G401 (cell line): ENCODE measurements around the gene RRAS. TPM values are rescaled to one million over a fixed set of nuclear protein-coding genes. Genes with fewer than 3 reads are reported as not detected.

Source experiments
- DNase-seq: peaks from one replicate; pipeline ENCODE4 v3.0.0-alpha.2; 2015; ENCODE audit warnings: low spot score
- in situ Hi-C: cut with HindIII; loops from 2 replicates; pipeline ENCODE4 v1.10.0; 2016; ENCODE audit warnings: low sequenced_read_pairs, mixed read lengths
- total RNA-seq: library from RNA; depleted of rRNA; stranded (reverse); fragments of >200 nt; shearing (Covaris generic); gene quantifications from 2 replicates; pipeline ENCODE4 v1.2.3, GENCODE V29; 2014; rRNA removed

The RRAS gene
- total RNA-seq = 116 and 140 TPM in 2 replicates

- in situ Hi-C loops = no loop called here
- DNase-seq = peak; percentile 99
Measured at GRCh38 chr19:49640113-49640898, at the start of gene RRAS. TSS of gene RRAS (minus strand) at chr19:49640143. CDS start at chr19:49640098, 45 bp downstream.

GRCh38 chr19:49689133-49690078 is 49.5 kb upstream of the RRAS start, which contains the start of gene ADM5:
TSS of gene ADM5 (plus strand) at chr19:49689594. CDS start at chr19:49689838, 244 bp downstream.
- in situ Hi-C loops = no loop called here
- peak; percentile 84 for DNase-seq

- no peak for DNase-seq
- in situ Hi-C loops = no loop called here
Measured at GRCh38 chr19:49688531-49689132, 48.7 kb upstream of the RRAS start.

- in situ Hi-C loops = no loop called here
- no peak for DNase-seq
Measured at GRCh38 chr19:49687566-49688316, 47.8 kb upstream of the RRAS start.

- in situ Hi-C loops = no loop called here
Measured at GRCh38 chr19:49687150-49687549, 47.2 kb upstream of the RRAS start.

GRCh38 chr19:49686503-49687088 is 46.7 kb upstream of the RRAS start:
- no peak for DNase-seq
- in situ Hi-C loops = no loop called here

More at GRCh38 chr19:49687150-49687549, 47.2 kb upstream of the RRAS start:
- DNase-seq = no peak

GRCh38 chr19:49685845-49686332 is 45.9 kb upstream of the RRAS start:
- DNase-seq = no peak
- in situ Hi-C loops = no loop called here

GRCh38 chr19:49684983-49685553 is 45.1 kb upstream of the RRAS start:
- DNase-seq = no peak
- in situ Hi-C loops = no loop called here

GRCh38 chr19:49684251-49684982 is 44.5 kb upstream of the RRAS start:
- no peak for DNase-seq
- in situ Hi-C loops = no loop called here

- in situ Hi-C loops = no loop called here
- no peak for DNase-seq
Measured at GRCh38 chr19:49683814-49684250, 43.9 kb upstream of the RRAS start.

GRCh38 chr19:49682274-49682673 is 42.3 kb upstream of the RRAS start:
- no peak for DNase-seq
- in situ Hi-C loops = no loop called here

- in situ Hi-C loops = no loop called here
- DNase-seq = no peak
Measured at GRCh38 chr19:49681830-49682229, 41.9 kb upstream of the RRAS start.

GRCh38 chr19:49680421-49681351 is 40.7 kb upstream of the RRAS start:
- DNase-seq = peak; percentile 88
- in situ Hi-C loops = no loop called here

- DNase-seq = no peak
- in situ Hi-C loops = loop anchor here (10.0 kb wide), 1 partner anchor 165 kb away; the partner anchor contains the start of gene FCGRT
Measured at GRCh38 chr19:49679771-49680413, 39.9 kb upstream of the RRAS start.

- DNase-seq = no peak
- in situ Hi-C loops = loop anchor here (10.0 kb wide), 1 partner anchor 164 kb away; the partner anchor contains the start of gene FCGRT
Measured at GRCh38 chr19:49678985-49679770, 39.2 kb upstream of the RRAS start.
